Stomach (tissue), 9 donors: Measurements from ENCODE around the gene PNMA8A. TPM values are rescaled to one million over a fixed set of nuclear protein-coding genes. Genes with fewer than 3 reads are reported as not detected.
A peak's percentile ranks its signal among the peaks of the same experiment; 100 is the strongest.

Source experiments
- DNase-seq, 2 donors: peaks; one replicate each; pipeline versions ENCODE4 v3.0.0 to v3.0.0-alpha.2; 2013 to 2019
- H3K27ac ChIP-seq, 5 donors: fragments of 200-600 bp in 4 of 5; sonication (generic) in 4 of 5; one replicate each; pipeline ENCODE4 v1.5.1; 2013 to 2019; ENCODE audit warnings: mild to moderate bottlenecking in 1 of 5, moderate library complexity in 1 of 5
- H3K27me3 ChIP-seq, 3 donors: fragments of 200-600 bp; sonication (generic); one replicate each; pipeline ENCODE4 v1.5.1; 2017 to 2019; ENCODE audit warnings: mixed run types in 1 of 3
- H3K36me3 ChIP-seq, 4 donors: fragments of 200-600 bp; sonication (generic); 1 replicate in 3 of 4; 2 replicates in 1 of 4; pipeline ENCODE4 v1.5.1; 2016 to 2019
- H3K4me1 ChIP-seq, 4 donors: fragments of 200-600 bp; sonication (generic); one replicate each; pipeline ENCODE4 v1.5.1; 2016 to 2019
- H3K4me3 ChIP-seq, 4 donors: fragments of 200-600 bp; sonication (generic) in 3 of 4; one replicate each; pipeline ENCODE4 v1.5.1; 2016 to 2019; ENCODE audit warnings: mild to moderate bottlenecking in 1 of 4
- H3K9me3 ChIP-seq, 4 donors: fragments of 200-600 bp; sonication (generic); one replicate each; pipeline ENCODE4 v1.5.1; 2016 to 2019
- CTCF ChIP-seq, 7 experiments: fragments of 450-650 bp in 4 of 7; fragments of 200-600 bp in 3 of 7; sonication (generic) in 3 of 7; IDR thresholded peaks; one replicate each; pipeline ENCODE4 v1.5.1; 2016 to 2019; ENCODE audit warnings: antibody characterized with exemption in 7 of 7, control low read depth in 2 of 7, mild to moderate bottlenecking in 1 of 7
- EP300 ChIP-seq: sonication (generic); formaldehyde crosslinking; IDR thresholded peaks from one replicate; pipeline ENCODE4 v1.6.1; 2017; ENCODE audit warnings: antibody characterized with exemption
- POLR2A ChIP-seq, 4 donors: fragments of 450-650 bp; IDR thresholded peaks; one replicate each; pipeline ENCODE4 v1.6.1; 2016; ENCODE audit warnings: antibody characterized with exemption in 4 of 4, control low read depth in 2 of 4, mild to moderate bottlenecking in 1 of 4, moderate library complexity in 1 of 4
- POLR2AphosphoS5 ChIP-seq, 3 donors: sonication (generic); formaldehyde crosslinking; IDR thresholded peaks; one replicate each; pipeline ENCODE4 v1.6.1; 2016; ENCODE audit warnings: antibody characterized with exemption in 3 of 3
- WGBS, 5 donors: extraction: QIAGEN DNeasy Blood & Tissue Kit in 3 of 5; methylation state at CpG; one replicate each; pipeline versions ENCODE4 v1.1.5 to v1.1.7; 2013 to 2018; 5-methylcytosine and 5-hydroxymethylcytosine counted together
- intact Hi-C: fragments of 100-400 bp; cut with DNase I; formaldehyde crosslinking; loops from one replicate; pipeline ENCODE4 v1.15.1; 2023; ENCODE audit warnings: low total_unique reads
- polyA plus RNA-seq, 3 donors: library from polyadenylated mRNA; stranded (reverse); fragments of 200-250 nt; gene quantifications; one replicate each; pipeline ENCODE4 v1.2.3, GENCODE V29; 2013
- total RNA-seq, 5 donors: library from RNA; depleted of rRNA; stranded (reverse); fragments of >200 nt; gene quantifications; one replicate each; pipeline versions ENCODE4 v1.1.0 to v1.2.3, GENCODE V29; 2014 to 2016
- donor health status: healthy with polysubstance abuse.
- donor health status: Bipolar disorder and iron deficiency.
- donor health status: healthy.

PNMA8A gene
- total and polyA plus RNA-seq, 8 donors = 0.43 to 4.8 (median 1.4) TPM; not detected in 2

DNA sequence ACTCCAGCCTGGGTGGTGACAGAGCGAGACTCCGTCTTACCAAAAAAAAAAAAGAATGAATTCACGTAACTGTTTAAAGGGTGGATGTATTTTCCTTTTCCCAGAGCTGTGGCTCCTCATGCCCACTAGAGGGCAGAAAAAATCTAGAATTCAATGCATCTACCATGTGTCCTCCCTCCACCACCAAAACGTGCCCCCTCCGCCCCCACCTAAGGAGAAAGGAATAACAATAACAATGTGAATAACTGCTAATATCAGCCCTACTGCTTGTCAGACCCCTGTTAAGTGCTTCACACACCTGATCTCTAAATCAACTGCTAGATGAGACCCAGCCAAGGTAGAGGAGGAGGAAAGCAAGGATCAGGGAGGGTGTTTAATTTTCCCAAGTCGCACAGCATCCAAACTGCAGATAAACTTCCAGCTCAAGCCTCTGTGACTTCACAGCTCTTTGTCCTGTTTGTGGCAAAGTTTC is 44.6 kb upstream of the PNMA8A start:
- Histone ChIP-seq H3K4me1 (peaks cover 0 to 11% (median 7%) of the 10 kb centered on the region in 4 donors), H3K27ac (no peak overlapping the region), H3K36me3 (no peaks in the 10 kb centered on the region), H3K9me3 (peaks cover 0 to 10% (median 8%) of the 10 kb centered on the region in 4 donors), H3K27me3 (peaks cover 0 to 26% (median 0%) of the 10 kb centered on the region in 3 donors), H3K4me3 (no peak overlapping the region)
- 15 to 24% (median 20%) methylated on average over 6 of the region's 6 CpGs for WGBS, 5 donors
- intact Hi-C loops = no loop called here
- no peak for TF ChIP-seq EP300
- peak in 5 of 7 experiments; percentile 43 to 64 (median 56) for TF ChIP-seq CTCF (IDR thresholded peaks at IDR 0.05)
- peak in 1 of 2 donors; percentile 60 for DNase-seq

DNA sequence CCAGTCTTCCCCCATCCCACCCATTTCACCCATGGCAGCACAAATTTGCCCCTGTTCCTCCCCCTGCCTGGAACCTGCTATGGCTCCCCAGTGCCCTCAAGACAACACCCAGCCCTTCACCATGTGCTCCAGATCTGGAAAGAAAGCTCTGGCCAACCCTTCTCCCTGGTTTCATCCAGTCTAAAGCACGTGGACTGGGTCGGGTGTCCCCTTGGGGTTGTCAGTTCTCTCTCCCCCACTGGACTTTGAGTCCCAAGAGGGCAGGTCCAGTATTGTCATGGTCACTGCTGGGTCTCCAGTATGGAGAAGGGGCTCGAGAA is 43.9 kb upstream of the PNMA8A start:
- intact Hi-C loops = no loop called here
- WGBS, 5 donors = 62 to 79% (median 72%) methylated on average over 3 of the region's 3 CpGs
- Histone ChIP-seq H3K36me3 (no peaks in the 10 kb centered on the region), H3K9me3 (peaks cover 0 to 11% (median 9%) of the 10 kb centered on the region in 4 donors), H3K27ac (no peak overlapping the region), H3K4me1 (peaks cover 0 to 11% (median 7%) of the 10 kb centered on the region in 4 donors), H3K4me3 (no peak overlapping the region), H3K27me3 (peaks cover 0 to 26% (median 0%) of the 10 kb centered on the region in 3 donors)
- TF ChIP-seq POLR2AphosphoS5 (IDR thresholded peaks at IDR 0.05) (no peak), EP300 (no peak), CTCF (IDR thresholded peaks at IDR 0.05) (no peak), POLR2A (IDR thresholded peaks at IDR 0.05) (no peak)
- DNase-seq = no peak

- peaks cover 0 to 11% (median 9%) of the 10 kb centered on the region in 4 donors for H3K9me3 ChIP-seq
- no peak for TF ChIP-seq POLR2AphosphoS5 (IDR thresholded peaks at IDR 0.05)
- peak in 1 of 4 donors; percentile 11 for TF ChIP-seq POLR2A (IDR thresholded peaks at IDR 0.05)
- H3K27ac ChIP-seq = no peak overlapping the region
- DNase-seq = no peak
- H3K4me1 ChIP-seq = peaks cover 0 to 11% (median 7%) of the 10 kb centered on the region in 4 donors
- WGBS, 5 donors = 56 to 64% (median 64%) methylated on average over 13 of the region's 13 CpGs
- no peaks in the 10 kb centered on the region for H3K36me3 ChIP-seq
- intact Hi-C loops = no loop called here
- H3K27me3 ChIP-seq = peaks cover 0 to 26% (median 0%) of the 10 kb centered on the region in 3 donors
- no peak overlapping the region for H3K4me3 ChIP-seq
These were observed 43.4 kb upstream of the PNMA8A start for GRCh38 chr19:46514589-46515289.

GRCh38 chr19:46513461-46514236 is 42.3 kb upstream of the PNMA8A start:
- Histone ChIP-seq H3K36me3 (no peaks in the 10 kb centered on the region), H3K9me3 (peaks cover 0 to 11% (median 9%) of the 10 kb centered on the region in 4 donors), H3K27me3 (peaks cover 0 to 26% (median 0%) of the 10 kb centered on the region in 3 donors), H3K27ac (no peak overlapping the region), H3K4me1 (peaks cover 0 to 11% (median 7%) of the 10 kb centered on the region in 4 donors), H3K4me3 (no peak overlapping the region)
- DNase-seq = peak; percentile 73 to 92
- TF ChIP-seq POLR2A (IDR thresholded peaks at IDR 0.05) (no peak), EP300 (no peak), CTCF (IDR thresholded peaks at IDR 0.05) (peak in 6 of 7 experiments; percentile 39 to 92 (median 86)), POLR2AphosphoS5 (IDR thresholded peaks at IDR 0.05) (peak in 1 of 3 donors; percentile 43)
- intact Hi-C loops = no loop called here
- WGBS, 5 donors = 24 to 33% (median 25%) methylated on average over 24 to 36 of the region's 36 CpGs
